ENCODE results near the gene SREBF1.

SREBF1 gene

DNA sequence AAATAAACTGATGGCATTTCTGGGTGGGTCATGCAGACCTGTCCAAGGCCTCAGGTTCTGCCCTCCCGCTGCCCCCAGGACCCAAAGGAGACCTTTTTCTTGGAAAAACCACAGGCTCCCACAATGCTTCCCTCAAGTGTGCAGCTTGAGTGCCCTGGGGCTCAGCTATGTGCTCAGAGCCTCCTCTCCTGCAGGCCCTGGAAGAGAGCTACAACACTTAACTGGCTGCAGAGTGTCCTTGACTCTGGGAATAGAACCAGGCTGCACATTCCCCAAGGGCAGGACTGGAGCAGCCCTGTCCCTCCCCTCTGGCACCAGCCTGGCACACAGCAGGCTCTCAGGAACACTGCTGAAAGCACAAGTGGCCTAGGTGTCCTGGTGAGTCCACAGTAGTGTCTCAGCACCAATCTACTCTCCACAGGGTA lies 4.8 kb upstream of the SREBF1 start:
- DNase-seq (ENCODE audit: low read depth in 3 of 3), result no peak

GRCh38 chr17:17840751-17841591 lies 4.2 kb upstream of the SREBF1 start:
- no peak for DNase-seq (ENCODE audit: low read depth in 3 of 3)

DNA sequence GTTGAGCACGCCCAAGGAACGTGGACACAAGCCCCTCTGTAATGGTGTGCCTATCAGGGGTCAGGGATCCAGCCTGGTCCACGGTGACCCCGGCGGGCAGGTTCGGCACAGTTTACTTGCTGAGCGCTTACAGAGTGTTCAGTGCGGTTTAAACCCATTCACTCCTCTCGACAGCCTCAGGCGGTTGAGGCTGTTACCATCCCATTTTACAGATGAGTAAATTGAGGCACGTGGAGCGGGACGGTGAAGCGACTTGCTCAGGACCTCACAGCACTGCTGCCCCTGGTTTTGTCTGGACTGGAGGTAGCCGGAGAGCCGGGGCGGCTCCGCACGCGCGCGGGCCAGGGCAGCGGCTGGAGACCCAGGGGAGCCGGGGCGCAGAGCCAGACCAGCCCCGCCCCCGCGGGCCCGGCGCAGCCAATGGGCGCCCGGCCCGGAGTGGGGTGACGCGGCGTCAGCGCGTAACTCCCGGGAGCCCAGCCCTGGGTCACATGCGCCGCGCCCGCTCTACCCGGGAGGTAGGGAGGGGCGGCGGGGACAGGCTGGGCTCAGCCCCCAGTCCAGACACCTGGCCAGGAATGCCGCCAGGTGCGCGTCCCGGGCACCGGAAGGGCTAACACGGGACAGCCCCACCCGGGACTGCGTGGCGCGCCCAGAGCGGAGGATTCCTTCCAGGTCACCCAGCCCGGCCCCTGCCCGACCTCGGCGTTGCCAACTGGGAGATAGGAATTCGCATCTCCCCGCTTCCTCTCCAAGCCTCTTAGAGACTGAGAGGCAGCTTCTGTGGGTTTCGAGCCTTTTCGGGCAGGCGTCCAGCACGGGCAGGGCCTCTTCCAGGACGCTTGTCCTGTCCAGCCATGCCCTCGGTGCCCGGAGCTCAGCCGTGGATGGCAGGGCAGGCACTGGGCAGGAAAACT lies 3.3 kb upstream of the SREBF1 start:
- peak in 2 of 3 donors; percentile 62 to 79 for DNase-seq (ENCODE audit: low read depth in 3 of 3)

GRCh38 chr17:17837966-17838962 lies 1.5 kb upstream of the SREBF1 start:
- no peak for DNase-seq (ENCODE audit: low read depth in 3 of 3)

DNA sequence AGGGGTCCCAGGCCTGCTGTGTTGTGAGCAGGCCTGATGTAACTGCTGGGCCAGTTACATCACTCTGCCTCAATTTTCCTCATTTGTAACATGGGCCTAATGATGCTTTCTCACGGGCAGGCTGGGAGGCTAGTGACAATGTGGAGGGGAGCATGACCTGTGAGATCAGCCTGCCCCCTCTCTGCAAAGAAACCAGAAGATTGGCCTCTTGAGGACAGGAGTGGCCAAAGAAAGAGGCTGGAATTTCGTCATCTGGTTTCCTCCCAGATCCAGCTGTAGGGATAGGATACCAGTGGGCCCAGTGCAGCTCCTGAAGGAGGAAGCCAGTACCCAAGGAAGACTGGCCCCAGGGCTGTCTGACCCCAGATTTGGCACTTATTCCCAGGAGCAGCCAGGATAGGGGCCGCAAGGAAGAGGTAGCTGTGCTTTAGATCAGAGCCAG lies 615 bp upstream of the SREBF1 start:
- no peak for DNase-seq (ENCODE audit: low read depth in 3 of 3)

DNA sequence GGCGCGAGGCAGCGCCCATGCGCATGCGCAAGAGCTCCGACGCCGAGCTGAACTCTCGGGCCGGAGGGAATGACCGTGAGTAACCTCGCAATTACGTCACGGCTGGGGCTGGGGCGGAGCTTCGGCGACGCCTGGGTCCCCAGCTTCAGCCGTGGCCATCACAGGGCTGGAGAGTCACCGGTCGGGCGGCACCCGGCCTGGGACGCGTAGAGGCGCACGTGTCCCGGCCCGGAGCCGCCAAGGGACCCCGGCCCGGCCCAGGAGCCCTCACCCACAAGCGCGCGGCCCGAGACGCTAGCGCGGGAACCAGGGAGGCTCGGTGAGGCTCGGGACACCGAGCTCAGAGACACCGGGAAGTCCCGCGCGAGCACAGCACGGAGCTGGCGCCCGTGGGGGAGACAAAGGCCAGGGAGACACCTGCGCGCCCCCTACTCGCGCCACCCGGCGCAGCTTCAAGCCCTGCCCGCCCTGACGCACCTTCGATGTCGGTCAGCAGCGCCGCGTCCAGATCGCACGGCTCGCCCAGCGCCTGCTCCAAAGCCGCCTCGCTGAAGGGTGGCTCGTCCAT lies 452 bp downstream of the SREBF1 start:
- peak; percentile 95 to 99 (median 96) for DNase-seq (ENCODE audit: low read depth in 3 of 3)

DNA sequence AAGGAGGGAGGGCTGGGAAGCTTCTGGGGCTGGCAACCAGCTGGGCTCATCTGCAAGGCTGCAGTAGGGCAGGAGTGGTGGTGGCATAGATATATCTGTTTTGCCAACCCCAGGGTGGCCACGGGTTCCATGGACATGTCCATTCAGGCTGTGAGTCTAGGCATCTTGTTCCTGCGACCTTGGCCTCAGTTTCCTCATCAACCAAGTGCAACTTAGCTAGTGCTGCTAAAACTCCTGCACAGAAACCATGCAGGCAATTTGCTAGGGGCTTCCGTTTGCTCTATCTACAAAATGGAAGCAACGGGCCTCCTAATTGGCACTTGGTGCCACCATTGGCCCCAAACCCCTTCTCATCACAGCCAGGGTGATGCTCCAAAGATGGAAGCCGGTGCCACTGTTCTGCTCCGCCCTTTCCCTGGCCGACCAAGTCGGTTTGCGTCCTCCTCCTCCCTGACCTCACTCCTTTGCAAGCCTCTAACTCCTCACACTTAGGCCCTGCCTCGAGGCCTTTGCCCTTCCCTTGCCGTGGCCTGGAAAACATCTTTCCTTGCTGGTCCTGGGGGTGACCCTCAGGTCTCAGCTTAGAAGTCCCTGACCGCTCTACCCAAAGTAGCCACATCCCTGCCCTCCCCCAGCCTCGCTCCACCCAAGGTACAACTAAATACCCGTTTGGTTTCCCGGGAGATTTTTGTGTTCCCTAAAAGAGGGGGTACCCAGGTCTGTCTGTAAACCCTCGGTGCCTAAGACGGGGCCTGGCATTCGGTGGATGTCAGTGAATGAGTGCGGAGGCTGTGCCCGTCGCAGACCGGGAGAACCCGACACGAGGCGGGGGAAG lies 1.2 kb downstream of the SREBF1 start:
- no peak for DNase-seq (ENCODE audit: low read depth in 3 of 3)

DNA sequence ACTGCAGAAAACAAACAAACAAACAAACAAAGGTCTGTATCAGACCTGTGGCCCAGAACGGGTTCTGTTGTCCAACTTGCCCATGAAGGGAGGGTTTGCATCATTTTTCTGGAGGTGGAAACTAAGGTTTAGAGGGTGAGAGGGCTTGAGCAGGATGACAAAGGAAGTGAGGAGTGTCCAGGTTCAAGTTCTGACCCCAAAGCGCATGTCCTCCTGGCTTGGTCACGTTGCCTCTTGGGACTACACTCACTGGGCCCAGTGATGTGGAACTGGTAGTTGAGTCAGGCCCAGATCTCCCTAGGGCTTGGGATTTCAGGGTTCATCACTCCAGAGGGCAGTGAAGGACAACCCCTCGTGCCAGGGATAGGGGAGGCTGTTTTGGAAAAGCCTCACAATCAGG lies 1.8 kb downstream of the SREBF1 start:
- DNase-seq (ENCODE audit: low read depth in 3 of 3), result no peak

- DNase-seq (ENCODE audit: low read depth in 3 of 3), result no peak
Measured at GRCh38 chr17:17833658-17834357, 3.0 kb downstream of the SREBF1 start.

DNA sequence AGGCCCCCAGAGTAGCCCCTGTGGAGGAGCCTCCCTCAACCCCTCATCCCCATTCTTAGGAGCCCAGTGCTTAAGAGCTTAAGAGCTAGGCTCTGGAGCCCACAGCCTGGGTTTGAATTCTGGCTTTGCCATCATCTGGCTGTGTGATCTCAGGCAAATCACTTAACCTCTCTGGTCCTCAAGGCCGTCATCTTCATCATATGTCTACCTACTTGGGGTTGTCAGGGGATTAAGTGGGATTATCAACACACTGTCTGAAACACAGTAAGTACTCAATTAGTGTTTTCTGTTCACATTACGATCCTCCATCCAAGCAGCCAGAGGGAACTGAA lies 4.8 kb downstream of the SREBF1 start:
- DNase-seq (ENCODE audit: low read depth in 3 of 3), result no peak

DNA sequence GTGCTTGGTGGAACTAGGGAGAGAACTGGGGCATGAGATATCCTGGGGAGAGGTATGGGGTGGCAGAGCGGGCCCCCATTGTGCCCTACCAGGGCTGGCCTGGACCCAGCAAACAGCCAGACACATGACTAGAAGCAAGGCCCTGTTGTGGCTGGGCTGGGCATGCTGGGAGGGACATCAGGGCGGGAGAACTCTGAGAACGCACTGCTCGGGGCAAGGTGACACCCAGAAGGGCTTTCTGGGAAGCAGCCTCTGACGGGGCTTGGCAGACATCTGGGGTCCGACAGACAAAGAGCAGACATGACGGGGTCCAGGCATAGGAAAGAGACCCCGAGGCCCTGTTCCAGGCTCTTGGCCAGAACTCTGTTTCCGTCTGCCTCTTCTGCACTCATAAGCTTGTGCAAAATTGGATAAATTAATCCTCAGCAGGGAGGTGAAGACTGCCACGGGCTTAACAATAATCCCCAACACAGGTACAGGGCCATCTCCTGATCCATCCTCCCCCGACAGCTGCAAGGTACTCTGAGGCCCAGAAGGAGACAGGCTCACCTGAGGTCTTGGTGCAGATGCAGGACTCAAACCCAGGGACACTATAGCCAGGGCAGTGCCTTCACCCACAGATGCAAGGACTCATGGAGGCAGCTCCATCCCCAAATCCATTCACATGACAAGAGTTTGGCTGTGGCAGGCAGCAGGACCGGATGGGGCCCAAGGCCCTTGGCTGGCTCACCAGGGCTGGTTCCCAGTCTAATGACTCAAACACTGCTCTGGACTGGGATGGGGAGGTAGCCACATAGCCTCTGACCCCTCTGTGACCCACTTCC lies 5.4 kb downstream of the SREBF1 start:
- no peak for DNase-seq (ENCODE audit: low read depth in 3 of 3)

DNA sequence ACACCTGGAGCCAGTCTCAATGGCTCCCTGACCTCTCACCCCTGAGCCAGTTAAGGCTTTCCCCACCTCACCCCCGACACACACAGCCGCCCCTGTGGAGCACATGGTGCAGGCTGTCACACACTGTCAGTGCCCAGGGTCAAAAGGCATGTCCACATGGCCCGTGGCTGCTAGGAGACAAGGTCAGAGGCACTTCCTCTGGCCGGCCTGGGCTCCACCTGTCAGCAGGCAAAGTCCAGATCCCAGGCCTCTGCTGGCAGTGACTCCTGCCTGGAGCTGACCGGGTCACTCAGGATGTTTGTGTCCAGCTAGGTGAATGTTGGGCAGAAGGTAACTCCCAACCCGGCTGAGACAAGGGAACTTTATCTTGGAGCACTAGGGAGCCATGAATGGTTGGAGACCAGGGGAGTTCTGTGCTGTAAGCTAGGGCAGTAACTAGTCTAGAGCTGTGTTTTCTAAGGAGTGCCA lies 6.0 kb downstream of the SREBF1 start:
- DNase-seq (ENCODE audit: low read depth in 3 of 3), result no peak

- no peak for DNase-seq (ENCODE audit: low read depth in 3 of 3)
Measured at GRCh38 chr17:17830269-17830567, 6.6 kb downstream of the SREBF1 start.

- DNase-seq (ENCODE audit: low read depth in 3 of 3), result no peak
Measured at GRCh38 chr17:17827826-17828621, 8.8 kb downstream of the SREBF1 start.

- no peak for DNase-seq (ENCODE audit: low read depth in 3 of 3)
Measured at GRCh38 chr17:17826942-17827785, 9.6 kb downstream of the SREBF1 start.

- no peak for DNase-seq (ENCODE audit: low read depth in 3 of 3)
Measured at GRCh38 chr17:17826342-17826713, 10.5 kb downstream of the SREBF1 start.

All from stimulated activated CD4-positive, alpha-beta T cell treated with anti-CD3 and anti-CD28 coated beads, TNF-alpha, amount 100 ng/mL, for 48 hours (primary cell).